HL-60/S4 (cell line): ENCODE results near the gene AHCY.
"Not testable (repeated sequence)": the region's sequence is repeated elsewhere in the genome, so short reads cannot be mapped to it uniquely, and the experiment has no call there.

Source experiments
- in situ Hi-C: fragments of 300-500 bp; cut with MboI; formaldehyde crosslinking; loops from 2 replicates; pipeline ENCODE4 v1.14.3; 2022; ENCODE audit warnings: low sequenced_read_pairs

Gene AHCY

DNA sequence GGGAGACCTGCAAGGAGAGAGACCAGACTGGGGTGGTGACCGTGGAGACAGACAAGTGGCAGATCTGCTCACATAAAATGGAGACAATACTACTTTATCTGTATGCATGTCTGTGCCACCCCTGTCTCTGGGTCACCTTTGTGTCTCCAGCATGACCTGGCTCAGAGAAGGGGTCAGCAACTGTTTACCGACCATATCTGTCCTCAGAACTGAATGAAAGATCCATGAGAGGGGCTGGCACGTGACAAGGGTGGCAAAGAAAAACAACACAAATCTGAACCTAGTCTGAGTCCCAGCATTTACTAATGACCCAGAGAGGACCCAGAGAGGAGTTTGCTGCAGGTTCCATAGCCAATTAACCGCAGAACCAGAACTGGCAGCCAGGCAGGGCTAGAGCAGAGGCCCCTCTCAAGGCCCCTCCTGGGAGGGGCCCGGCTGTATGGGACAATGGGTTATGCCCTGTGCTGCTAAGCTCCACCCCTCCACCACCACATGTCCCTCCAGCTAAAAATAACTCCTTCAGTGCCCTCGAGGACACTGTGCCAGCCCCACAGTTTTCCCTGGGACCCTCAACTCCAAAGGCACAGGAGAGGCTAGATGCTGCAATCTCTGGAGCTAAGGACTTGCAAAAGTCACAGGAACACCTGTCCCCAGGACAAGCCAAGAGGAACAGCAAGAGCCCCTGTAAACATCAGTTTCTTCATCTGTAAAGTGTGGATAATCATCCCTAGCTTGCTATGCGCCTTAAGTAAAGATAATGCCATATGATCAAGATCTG is 2.2 kb downstream of the AHCY start:
- in situ Hi-C loops = loop anchor here (25.0 kb wide), 1 partner anchor 411 kb away; the partner anchor contains the start of gene TP53INP2

DNA sequence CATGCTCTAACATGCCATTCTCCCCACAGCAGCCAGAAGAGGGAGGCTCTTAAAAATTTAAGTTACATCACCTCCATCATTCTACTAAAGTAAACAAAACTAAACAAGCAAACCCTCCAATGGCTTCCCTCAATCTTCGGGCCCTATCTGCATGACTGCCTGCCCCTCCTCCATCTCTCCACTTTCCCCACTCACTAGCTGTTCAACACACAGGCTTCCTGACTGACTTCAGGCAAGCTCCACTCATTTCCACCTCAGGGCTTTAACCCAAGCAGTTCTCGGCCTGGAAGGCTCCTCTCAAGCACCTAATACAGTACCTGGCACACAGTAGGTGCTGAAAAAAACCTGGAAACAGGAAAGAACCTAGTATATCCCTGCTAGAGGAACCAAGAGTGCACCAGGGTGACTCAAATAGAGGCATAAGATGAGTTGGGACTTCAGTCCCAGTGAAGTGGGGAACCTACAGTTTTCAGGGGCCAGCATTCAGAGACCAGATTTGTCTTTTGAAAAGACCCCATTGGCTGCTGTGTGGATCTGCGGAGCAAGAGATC is 2.8 kb downstream of the AHCY start:
- in situ Hi-C loops = loop anchor here (25.0 kb wide), 1 partner anchor 412 kb away; the partner anchor contains the start of gene TP53INP2

DNA sequence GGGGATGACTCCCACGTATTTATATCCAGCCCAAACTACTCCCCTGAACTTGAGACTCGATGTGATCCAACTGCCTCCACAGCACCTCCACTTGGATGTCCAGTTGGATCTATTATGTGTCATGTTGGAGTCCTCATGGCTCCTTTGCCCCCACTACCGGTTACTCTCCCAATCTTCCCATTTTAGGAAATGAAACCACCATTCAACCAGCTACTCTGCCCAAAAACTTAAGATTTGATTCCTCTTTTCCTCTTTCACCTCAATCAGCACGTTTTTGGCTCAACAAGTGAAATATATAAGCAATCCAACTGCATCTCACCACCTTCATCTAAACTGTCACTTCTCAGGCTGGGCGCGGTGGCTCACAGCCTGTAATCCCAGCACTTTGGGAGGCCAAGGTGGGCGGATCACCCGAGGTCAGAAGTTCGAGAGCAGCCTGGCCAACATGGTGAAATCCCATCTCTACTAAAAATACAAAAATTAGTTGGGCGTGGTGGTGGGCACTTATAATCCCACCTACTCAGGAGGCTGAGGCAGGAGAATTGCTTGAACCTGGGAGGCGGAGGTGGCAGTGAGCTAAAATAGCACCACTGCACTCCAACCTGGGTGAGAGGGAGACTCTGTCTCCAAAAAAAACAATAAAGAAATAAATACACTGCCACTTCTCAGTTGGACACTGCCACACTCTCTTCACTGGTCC is 3.4 kb downstream of the AHCY start:
- in situ Hi-C loops = loop anchor here (25.0 kb wide), 1 partner anchor 413 kb away; the partner anchor contains the start of gene TP53INP2

DNA sequence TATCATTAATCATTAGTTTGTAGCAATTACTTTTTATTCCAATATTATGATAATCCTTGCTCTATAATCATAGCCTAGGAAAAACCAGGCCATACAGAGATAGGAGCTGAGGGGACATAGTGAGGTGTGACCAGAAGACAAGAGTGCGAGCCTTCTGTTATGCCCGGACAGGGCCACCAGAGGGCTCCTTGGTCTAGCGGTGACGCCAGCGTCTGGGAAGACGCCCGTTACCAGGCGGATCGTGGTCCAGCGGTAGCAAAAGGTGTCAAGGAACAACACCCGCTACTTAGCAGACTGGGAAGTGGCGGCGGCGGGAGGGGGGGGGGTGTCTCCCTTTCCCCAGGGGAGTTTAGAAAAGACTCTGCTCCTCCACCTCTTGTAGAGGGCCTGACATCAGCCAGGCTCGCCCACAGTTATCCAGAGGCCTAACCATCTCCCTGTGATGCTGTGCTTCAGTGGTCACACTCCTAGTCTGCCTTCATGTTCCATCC is 4.8 kb downstream of the AHCY start:
- in situ Hi-C loops = not testable (repeated sequence)

DNA sequence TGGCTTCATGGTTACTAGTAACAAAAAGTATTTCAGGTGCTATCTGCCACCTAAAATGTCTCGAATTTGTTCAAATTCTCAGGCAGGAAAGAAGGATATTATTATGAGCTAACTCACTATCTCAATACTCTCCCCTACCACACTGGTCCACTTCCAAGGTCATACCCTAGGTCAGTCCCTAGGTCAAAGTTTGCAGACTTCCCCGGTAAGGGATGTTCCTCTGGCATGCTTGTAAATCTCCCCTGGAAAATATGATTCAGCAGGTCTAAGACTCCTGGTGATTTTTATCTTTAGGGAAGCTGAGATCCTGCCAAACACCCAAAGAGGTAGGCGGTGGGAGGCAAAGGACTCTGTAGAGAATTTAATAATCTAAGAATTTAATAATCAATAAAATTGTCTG is 6.7 kb downstream of the AHCY start:
- in situ Hi-C loops = no loop called here

DNA sequence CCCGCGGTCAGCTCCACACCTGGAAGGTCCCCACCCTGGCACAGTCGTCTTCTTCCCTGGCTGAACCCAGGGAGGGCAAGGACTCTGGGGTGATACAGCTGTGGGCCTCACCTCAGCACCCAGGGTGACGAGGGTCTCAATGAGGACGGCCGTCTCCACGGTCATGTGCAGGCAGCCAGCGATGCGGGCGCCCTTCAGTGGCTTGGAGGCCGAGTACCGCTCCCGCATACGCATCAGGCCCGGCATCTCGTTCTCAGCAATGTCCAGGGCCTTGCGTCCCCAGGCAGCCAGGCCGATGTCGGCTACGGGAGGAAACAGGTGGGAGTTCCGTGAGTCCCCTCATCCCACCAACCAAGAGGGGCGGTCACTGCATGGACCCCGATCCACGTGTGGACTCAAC is 7.9 kb downstream of the AHCY start:
- in situ Hi-C loops = no loop called here

DNA sequence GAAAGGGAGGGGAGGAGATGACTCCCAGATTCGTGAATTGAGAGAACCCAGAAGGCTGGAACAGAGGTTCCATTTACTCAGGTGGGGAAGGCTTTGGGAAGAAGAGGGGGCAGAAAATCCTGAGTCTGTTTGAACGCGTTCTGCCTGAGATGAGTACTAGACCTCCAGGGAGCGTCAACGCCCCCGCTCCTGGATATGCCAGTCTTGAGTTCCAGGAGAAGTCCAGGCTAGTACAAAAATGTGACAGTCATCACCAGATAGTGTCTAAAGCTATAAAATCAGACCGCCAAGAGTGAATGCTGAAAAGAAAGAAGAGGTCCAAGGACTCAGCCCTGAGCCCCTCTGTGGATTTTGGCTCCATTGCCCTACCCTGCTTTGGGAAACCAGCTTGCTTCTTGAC is 8.6 kb downstream of the AHCY start:
- in situ Hi-C loops = no loop called here

DNA sequence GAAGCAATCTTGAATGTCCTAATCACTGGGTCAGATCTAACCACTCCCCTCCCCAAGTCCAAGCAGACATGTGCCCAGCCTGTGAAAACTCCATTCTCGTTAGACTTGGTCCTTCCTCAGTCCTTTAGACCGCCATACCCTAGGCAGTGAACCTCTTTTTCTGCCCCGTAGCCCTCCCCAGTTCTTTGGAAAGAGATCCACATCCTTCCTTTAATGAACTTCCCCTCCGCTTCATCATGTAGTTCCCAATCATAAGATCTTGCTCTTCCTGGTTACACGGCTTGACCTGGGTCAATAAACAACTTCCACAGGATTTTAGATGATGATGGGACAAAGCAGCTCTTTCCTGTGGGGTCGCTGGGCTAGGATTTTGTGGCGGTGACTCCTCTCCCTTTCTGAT is 9.6 kb downstream of the AHCY start:
- in situ Hi-C loops = no loop called here

DNA sequence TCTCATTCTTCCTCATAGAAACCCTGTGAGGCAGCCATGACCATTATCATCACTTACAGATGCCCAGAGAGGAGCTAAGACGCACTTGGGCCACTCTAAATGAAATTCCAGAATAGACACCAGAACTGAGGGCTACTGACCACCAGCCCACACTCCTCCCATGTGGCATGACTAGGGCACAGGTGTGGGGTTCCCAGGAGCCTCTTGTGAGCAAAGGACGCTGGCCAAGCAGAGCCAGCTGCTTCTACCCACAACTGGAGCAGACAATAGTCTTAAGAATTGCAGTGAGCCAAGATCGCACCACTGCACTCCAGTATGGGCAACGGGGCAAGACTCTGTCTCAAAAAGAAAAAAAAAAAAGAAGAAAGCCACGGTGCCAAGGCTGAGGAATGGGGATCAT is 10.0 kb downstream of the AHCY start:
- in situ Hi-C loops = no loop called here

DNA sequence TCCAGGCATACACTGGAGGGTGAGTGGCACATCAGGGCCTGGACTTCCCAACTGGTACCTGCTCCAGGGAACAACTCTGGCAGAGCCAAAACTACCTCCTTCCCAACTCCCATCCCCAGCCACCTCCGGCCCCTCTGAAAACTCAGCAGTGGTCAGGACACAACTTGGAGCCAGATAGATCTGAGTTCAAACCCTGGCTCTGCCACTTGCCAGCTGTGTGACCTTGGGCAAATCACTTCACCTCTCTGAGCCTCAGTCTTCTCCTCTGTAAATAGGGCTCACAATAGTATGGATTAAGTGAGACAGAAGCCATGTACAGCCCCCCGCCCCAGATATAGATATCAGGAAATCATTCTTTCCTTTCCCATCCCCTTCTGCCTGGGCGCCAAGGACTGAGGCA is 10.7 kb downstream of the AHCY start:
- in situ Hi-C loops = no loop called here

DNA sequence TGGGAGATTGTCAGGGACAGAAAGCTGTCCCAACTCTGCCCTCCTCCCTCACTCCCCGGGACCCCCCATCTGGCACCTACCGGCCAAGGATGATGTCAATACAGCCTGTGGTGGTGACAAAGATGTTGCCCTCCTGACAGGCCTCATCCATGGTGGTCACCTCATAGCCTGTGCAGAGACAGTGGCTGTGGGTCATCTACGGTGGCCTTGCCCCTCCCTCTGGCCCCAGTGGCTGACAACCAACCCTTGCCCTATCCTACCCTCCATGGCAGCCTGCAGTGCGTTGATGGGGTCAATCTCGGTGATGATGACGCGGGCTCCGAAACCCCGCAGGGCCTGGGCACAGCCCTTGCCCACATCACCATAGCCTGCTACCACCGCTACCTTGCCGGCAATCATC is 12.7 kb downstream of the AHCY start:
- in situ Hi-C loops = no loop called here

DNA sequence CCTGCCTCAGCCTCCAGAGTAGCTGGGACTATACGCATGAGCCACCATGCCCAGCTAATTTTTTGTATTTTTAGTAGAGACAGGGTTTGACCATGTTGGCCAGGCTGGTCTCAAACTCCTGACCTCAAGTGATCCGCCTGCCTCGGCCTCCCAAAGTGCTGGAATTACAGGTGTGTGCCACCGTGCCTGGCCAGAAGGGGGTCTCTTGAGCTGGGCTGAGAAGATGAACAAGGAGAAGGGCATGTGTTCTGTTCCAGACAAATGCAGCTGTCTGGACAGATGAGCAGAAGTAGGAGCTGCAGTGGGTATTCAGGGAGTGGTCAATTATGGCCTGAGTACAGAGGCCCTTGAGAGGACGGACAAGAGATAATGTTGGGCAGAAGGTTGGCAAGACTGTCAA is 15.7 kb downstream of the AHCY start:
- in situ Hi-C loops = not testable (repeated sequence)

DNA sequence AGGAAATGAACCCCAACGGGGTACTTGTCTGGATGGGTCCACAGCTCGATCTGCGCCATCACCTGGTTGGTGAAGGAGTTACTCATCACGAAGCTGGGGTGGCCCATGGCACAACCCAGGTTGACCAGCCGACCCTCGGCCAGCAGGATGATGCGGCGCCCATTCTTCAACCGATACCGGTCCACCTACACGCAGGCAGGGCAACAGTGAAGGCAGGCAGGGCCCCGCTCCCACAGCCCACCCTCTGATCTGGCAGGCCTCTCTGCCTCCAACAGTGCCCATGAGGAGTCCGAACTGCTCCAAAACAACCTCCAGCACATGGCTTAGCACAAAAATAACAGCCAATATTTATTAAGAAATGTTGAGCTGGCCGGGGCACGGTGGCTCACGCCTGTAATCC is 17.7 kb downstream of the AHCY start:
- in situ Hi-C loops = no loop called here

DNA sequence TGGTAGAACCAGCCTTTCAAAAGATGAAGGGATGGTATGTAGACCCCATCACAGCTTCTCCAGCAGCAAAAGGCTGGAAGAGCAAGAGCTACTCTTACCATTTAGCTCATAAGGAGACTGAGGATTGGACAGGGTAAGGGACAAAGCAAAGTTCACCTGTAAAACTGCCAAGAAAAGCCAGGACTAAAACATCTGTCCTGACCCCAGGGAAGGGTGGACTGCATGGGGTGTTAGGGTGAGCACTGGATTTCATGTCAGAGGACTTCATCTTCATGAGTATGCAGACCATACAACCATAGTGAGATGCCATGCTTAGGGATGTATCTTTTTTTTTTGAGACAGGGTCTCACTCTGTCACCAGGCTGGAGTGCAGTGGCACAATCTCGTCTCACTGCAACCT is 19.3 kb downstream of the AHCY start:
- in situ Hi-C loops = no loop called here

DNA sequence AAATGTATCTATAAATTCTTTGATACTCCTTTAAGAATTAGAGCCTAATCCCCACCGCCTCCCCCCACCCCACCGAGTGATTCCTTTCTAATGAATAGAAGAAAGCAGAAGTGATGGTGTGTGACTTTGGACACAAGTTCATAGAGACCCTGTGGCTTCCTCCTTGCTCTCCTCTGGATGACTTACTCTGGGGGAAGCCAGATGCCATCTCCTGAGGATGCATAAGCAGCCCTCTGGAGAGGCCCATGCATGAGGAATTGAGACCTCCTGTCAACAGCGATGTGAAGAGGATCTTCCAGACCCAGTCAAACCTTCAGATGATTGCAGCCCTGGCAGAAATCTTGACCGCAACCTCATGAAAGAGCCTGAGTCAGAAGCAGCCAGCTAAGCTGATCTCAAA is 21.1 kb downstream of the AHCY start:
- in situ Hi-C loops = no loop called here

DNA sequence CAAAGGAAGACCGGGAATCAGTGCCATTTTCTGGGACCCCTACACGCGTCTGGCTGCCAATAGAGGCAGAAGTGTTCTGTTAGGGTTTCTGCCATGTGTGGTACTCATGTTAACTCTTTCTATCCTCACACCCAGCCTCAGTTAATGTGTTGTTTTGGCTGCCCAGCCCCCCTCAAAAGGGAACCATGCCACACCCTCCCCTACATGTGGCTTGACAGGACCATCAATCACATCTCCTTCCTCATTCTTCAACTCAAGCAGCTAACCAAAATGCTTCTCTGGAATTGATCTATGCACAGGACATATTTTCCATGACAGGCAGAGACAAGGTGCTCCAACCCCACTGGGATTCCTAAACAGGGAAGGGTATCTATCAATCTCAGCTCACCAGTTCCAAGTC is 22.0 kb downstream of the AHCY start:
- in situ Hi-C loops = no loop called here

DNA sequence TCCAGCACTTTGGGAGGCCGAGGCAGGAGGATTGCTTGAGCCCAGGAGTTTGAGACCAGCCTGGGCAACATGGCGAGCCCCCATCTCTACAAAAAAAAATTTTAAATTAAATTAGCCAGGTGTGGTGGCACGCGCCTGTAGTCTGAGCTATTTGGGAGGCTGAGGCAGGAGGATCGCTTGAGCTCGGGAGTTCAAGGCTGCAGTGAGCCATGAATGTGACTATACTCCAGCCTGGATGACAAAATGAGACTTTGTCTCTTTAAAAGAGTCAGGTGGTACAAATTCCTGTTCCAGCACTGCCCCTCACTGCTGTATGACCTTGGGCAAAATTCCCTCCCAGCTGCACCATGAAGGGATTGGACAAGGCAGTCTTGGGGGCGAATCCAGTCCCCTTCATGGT is 28.5 kb downstream of the AHCY start:
- in situ Hi-C loops = no loop called here

DNA sequence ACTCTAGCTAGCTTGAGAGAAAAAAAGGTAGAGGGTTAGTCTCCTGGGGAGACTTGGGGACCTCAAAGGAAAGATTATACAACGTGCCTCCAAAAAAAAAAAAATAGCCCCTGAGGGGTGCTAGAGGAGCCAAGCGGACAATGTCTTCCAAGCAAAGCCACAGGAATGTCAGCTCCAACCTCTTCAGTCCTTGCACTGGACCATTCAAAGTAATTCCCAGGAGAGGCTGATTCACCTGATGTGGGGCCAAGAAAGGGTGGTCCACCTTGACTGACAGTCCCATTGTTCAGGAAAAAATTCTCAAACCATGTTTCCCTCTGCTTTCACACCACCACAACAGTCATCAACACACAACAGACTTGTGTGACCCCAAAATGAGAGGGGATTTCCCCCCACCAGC is 31.2 kb downstream of the AHCY start:
- in situ Hi-C loops = no loop called here

DNA sequence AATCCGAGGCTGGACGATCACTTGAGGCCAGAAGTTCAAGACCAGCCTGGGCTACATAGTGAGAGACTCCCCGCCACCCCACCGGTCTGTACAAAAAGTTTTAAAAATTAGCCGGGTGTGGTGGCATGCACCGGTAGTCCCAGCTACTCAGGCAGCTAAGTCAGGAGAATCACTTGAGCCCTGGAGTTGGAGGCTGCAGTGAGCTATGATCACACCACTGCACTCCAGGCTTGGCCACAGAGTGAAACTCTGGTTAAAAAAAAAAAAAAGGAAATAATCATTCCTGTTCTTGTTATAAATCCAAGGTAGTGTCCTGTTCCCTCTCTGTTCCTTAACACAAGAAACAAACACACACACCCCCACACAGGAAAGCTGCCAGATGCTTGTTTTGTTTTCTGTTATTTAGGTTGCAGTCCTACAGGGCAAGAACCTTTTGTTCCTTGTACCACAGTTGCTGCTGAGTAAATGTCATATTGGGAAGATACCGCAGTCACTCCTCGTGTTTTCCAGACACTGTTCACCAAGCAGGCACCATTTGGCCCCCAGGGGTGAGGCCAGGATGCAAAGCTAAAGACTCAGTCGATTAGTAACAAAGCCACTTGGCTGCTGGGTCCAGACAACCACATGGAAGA is 33.0 kb downstream of the AHCY start:
- in situ Hi-C loops = no loop called here

DNA sequence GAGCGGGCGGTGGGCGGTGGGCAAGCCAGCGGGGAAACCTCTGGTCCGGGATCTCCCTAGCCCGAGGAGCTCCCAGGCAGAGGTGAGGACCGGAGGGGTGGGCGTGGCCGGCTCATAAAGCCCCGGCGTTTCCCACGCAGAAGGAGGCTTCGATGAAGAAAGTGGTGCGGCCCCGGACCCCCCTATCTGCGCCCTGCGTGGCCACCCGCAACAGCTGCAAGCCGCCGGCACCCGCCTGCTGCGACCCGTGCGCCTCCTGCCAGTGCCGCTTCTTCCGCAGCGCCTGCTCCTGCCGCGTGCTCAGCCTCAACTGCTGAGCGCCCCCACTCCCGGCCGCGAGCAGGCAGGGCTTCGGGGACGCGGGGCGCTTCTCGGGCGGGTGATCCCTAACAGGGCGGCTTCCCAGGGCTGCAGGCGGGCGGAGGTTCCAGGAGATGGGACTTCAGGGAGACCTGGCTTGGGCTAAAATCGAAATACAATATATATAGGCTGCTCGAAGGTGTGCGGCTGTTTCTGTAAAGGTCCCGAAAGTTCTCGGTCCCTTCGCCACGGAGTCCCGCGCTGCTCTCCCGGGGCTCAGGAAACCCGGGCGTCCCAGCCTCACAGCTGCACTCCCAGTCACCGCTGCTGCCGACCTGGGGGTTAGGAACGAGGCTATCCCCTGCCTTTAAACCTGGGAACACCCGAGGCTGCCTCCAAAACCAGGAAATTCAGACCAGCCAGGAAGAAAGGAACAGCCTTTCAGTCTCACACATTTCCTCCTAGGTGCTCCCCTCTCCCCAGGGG is 34.1 kb downstream of the AHCY start:
- in situ Hi-C loops = no loop called here

DNA sequence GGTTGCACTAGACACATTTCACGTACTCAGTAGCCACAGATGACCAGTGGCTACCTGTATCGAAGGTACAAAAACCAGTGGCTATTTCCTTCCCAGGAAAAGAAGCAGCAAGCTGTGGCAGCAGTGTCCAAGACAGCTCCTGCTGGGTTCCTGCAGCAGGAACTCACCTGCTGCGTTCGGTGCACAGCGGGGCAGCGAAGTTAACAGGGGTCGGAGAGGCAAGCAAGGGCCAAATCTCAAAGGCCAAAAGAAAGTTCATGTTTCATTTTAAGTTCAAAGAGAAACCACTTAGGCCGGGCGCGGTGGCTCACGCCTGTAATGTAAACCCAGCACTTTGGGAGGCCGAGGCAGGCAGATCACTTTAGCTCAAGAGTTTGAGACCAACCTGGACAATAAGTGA is 35.0 kb downstream of the AHCY start:
- in situ Hi-C loops = no loop called here
